H9 (cell line): ENCODE data around the gene OPHN1. TPM values are rescaled to one million over a fixed set of nuclear protein-coding genes. Genes with fewer than 3 reads are reported as not detected.

ENCODE experiments used
- DNase-seq: peaks from one replicate; pipeline ENCODE4 v3.0.0-alpha.2; 2017
- H2AFZ ChIP-seq: one replicate; pipeline ENCODE4 v1.6.1; 2013; ENCODE audit warnings: mild to moderate bottlenecking, low read length, control low read depth, moderate library complexity
- H2AK5ac ChIP-seq: 2 replicates; pipeline ENCODE4 v1.6.1; 2013; ENCODE audit warnings: low read length, control low read depth, mixed read lengths; ENCODE audit not compliant: insufficient read length
- H2BK120ac ChIP-seq: one replicate; pipeline ENCODE4 v1.6.1; 2013; ENCODE audit warnings: low read depth, mild to moderate bottlenecking, low read length, control low read depth, inconsistent platforms; ENCODE audit not compliant: poor library complexity, severe bottlenecking
- H2BK12ac ChIP-seq: 2 replicates; pipeline ENCODE4 v1.6.1; 2013; ENCODE audit warnings: low read length, control low read depth, mixed read lengths, low read depth; ENCODE audit not compliant: insufficient read length
- H2BK15ac ChIP-seq: 2 replicates; pipeline ENCODE4 v1.6.1; 2013; ENCODE audit warnings: low read depth, low read length, control low read depth
- H2BK20ac ChIP-seq: one replicate; pipeline ENCODE4 v1.6.1; 2013; ENCODE audit warnings: low read depth, mild to moderate bottlenecking, low read length, control low read depth, inconsistent platforms; ENCODE audit not compliant: poor library complexity, severe bottlenecking
- H2BK5ac ChIP-seq: 2 replicates; pipeline ENCODE4 v1.6.1; 2013; ENCODE audit warnings: low read length, control low read depth, mixed read lengths; ENCODE audit not compliant: insufficient read length
- H3K14ac ChIP-seq: 2 replicates; pipeline ENCODE4 v1.6.1; 2013; ENCODE audit warnings: low read length, control low read depth; ENCODE audit not compliant: insufficient read depth
- H3K18ac ChIP-seq: 2 replicates; pipeline ENCODE4 v1.6.1; 2013; ENCODE audit warnings: low read depth, mild to moderate bottlenecking, mixed read lengths, low read length, control low read depth; ENCODE audit not compliant: insufficient read length
- H3K23ac ChIP-seq: 2 replicates; pipeline ENCODE4 v1.6.1; 2013; ENCODE audit warnings: low read length, control low read depth, mixed read lengths, low read depth; ENCODE audit not compliant: insufficient read length
- H3K23me2 ChIP-seq: 2 replicates; pipeline ENCODE4 v1.6.1; 2013; ENCODE audit warnings: low read depth, mild to moderate bottlenecking, mixed read lengths, low read length, control low read depth; ENCODE audit not compliant: insufficient read length, poor library complexity, severe bottlenecking
- H3K27ac ChIP-seq: 2 replicates; pipeline ENCODE4 v1.5.1; 2013; ENCODE audit warnings: low read length, control low read depth, mixed read lengths, low read depth; ENCODE audit not compliant: insufficient read length
- H3K27me3 ChIP-seq: 2 replicates; pipeline ENCODE4 v1.6.1; 2013; ENCODE audit warnings: low read length, control low read depth, inconsistent platforms; ENCODE audit not compliant: insufficient read depth
- H3K4ac ChIP-seq: 2 replicates; pipeline ENCODE4 v1.6.1; 2013; ENCODE audit warnings: low read depth, mild to moderate bottlenecking, control low read depth, inconsistent platforms, low read length, moderate library complexity
- H3K4me1 ChIP-seq: 2 replicates; pipeline ENCODE4 v1.6.1; 2013; ENCODE audit warnings: low read length, control low read depth, inconsistent platforms; ENCODE audit not compliant: insufficient read depth
- H3K4me2 ChIP-seq: 2 replicates; pipeline ENCODE4 v1.6.1; 2013; ENCODE audit warnings: low read length, control low read depth, mixed read lengths; ENCODE audit not compliant: insufficient read length, insufficient read depth
- H3K56ac ChIP-seq: 2 replicates; pipeline ENCODE4 v1.6.1; 2013; ENCODE audit warnings: low read depth, mild to moderate bottlenecking, mixed read lengths, low read length, control low read depth; ENCODE audit not compliant: insufficient read length
- H3K79me1 ChIP-seq: 2 replicates; pipeline ENCODE4 v1.6.1; 2013; ENCODE audit warnings: low read depth, mild to moderate bottlenecking, moderate library complexity, low read length, control low read depth, inconsistent platforms; ENCODE audit not compliant: insufficient read depth, poor library complexity, severe bottlenecking
- H3K79me2 ChIP-seq: 2 replicates; pipeline ENCODE4 v1.6.1; 2013; ENCODE audit warnings: low read length, control low read depth, inconsistent platforms; ENCODE audit not compliant: insufficient read depth
- H3K9ac ChIP-seq: 2 replicates; pipeline ENCODE4 v1.6.1; 2013; ENCODE audit warnings: low read length, control low read depth, mixed read lengths; ENCODE audit not compliant: insufficient read length; ENCODE audit errors: extremely low read depth
- H3K9me3 ChIP-seq: one replicate; pipeline ENCODE4 v1.6.1; 2013; ENCODE audit warnings: low read depth, low read length, inconsistent platforms; ENCODE audit not compliant: control insufficient read depth
- H3T11ph ChIP-seq: one replicate; pipeline ENCODE4 v1.6.1; 2013; ENCODE audit warnings: mild to moderate bottlenecking, low read length, control low read depth, inconsistent platforms
- H4K20me1 ChIP-seq: one replicate; pipeline ENCODE4 v1.6.1; 2013; ENCODE audit not compliant: control insufficient read depth, insufficient read length, insufficient read depth
- H4K5ac ChIP-seq: 2 replicates; pipeline ENCODE4 v1.6.1; 2013; ENCODE audit warnings: low read depth, mild to moderate bottlenecking, mixed read lengths, low read length, control low read depth; ENCODE audit not compliant: insufficient read length
- H4K8ac ChIP-seq: replicated peaks from 2 replicates; pipeline ENCODE4 v1.6.1; 2013; ENCODE audit warnings: low read length, control low read depth, mixed read lengths, low read depth; ENCODE audit not compliant: insufficient read length
- H4K91ac ChIP-seq: 2 replicates; pipeline ENCODE4 v1.6.1; 2013; ENCODE audit warnings: low read depth, mild to moderate bottlenecking, moderate library complexity, mixed read lengths, low read length, control low read depth; ENCODE audit not compliant: insufficient read length
- H3K27ac Mint-ChIP-seq, 3 experiments: 2 replicates in 2 of 3; 3 replicates in 1 of 3; pipeline ENCODE4 v1.8.0; 2020 to 2021; ENCODE audit warnings: mixed read lengths in 3 of 3, mild to moderate bottlenecking in 1 of 3, moderate library complexity in 1 of 3
- H3K27me3 Mint-ChIP-seq: 2 replicates; pipeline ENCODE4 v1.8.0; 2021; ENCODE audit warnings: low read depth, mild to moderate bottlenecking, moderate library complexity, mixed read lengths
- H3K36me3 Mint-ChIP-seq, 3 experiments: 2 replicates in 2 of 3; 3 replicates in 1 of 3; pipeline ENCODE4 v1.8.0; 2020 to 2021; ENCODE audit warnings: low read depth in 3 of 3, mixed read lengths in 3 of 3; ENCODE audit not compliant: insufficient read depth in 1 of 3
- H3K4me1 Mint-ChIP-seq, 2 experiments: 2 replicates each; pipeline ENCODE4 v1.8.0; 2020; ENCODE audit warnings: mixed read lengths in 2 of 2
- H3K4me3 Mint-ChIP-seq, 2 experiments: 2 replicates in 1 of 2; 3 replicates in 1 of 2; pipeline ENCODE4 v1.8.0; 2020 to 2021; ENCODE audit warnings: mild to moderate bottlenecking in 2 of 2, mixed read lengths in 2 of 2, moderate library complexity in 1 of 2
- H3K9me3 Mint-ChIP-seq, 2 experiments: 2 replicates in 1 of 2; 3 replicates in 1 of 2; pipeline ENCODE4 v1.8.0; 2020; ENCODE audit warnings: mild to moderate bottlenecking in 2 of 2, mixed read lengths in 2 of 2, moderate library complexity in 1 of 2
- CTCF ChIP-seq: fragments of 200-600 bp; sonication (generic); conservative IDR thresholded peaks from 3 replicates; pipeline ENCODE4 v1.8.0; 2021; ENCODE audit warnings: antibody characterized with exemption, mild to moderate bottlenecking
- WGBS: extraction: QIAGEN DNeasy Blood & Tissue Kit; methylation state at CpG from one replicate; pipeline ENCODE4 v1.1.7; 2013; ENCODE audit warnings: missing lambda C conversion rate, low lambda C conversion rate, mixed read lengths; ENCODE audit not compliant: insufficient read length; ENCODE audit errors: extremely low coverage; 5-methylcytosine and 5-hydroxymethylcytosine counted together
- total RNA-seq: library from RNA; stranded (reverse); gene quantifications from 2 replicates; pipeline ENCODE4 v1.2.1, GENCODE V29; 2021

OPHN1 gene
- total RNA-seq, 1 experiment from 2014 or later: 1.5 TPM

- no peaks in the 10 kb centered on the region for H3K27me3 Mint-ChIP-seq
- no peak overlapping the region for H3K18ac ChIP-seq
- no peak overlapping the region for H4K8ac ChIP-seq
- H3K4me1 Mint-ChIP-seq: no peaks in the 10 kb centered on the region
- H2AK5ac ChIP-seq: no peak overlapping the region
- H3K27ac Mint-ChIP-seq: no peak overlapping the region
- no peak overlapping the region for H3T11ph ChIP-seq
- H2BK20ac ChIP-seq: no peak overlapping the region
- no peaks in the 10 kb centered on the region for H3K79me1 ChIP-seq
- H3K23ac ChIP-seq: no peak overlapping the region
- no peak overlapping the region for H2BK5ac ChIP-seq
- H2BK15ac ChIP-seq: no peak overlapping the region
- no peak for DNase-seq
- H3K36me3 Mint-ChIP-seq: no peaks in the 10 kb centered on the region; a peak in 1 of 7 replicates
- no peak overlapping the region for H4K5ac ChIP-seq
- no peak overlapping the region for H2AFZ ChIP-seq
- TF ChIP-seq CTCF: no peak
- H3K4me3 Mint-ChIP-seq: no peak overlapping the region
- H3K9ac ChIP-seq: no peak overlapping the region
- H3K27me3 ChIP-seq: no peaks in the 10 kb centered on the region
- H4K20me1 ChIP-seq: no peaks in the 10 kb centered on the region
- no peaks in the 10 kb centered on the region for H3K23me2 ChIP-seq
- H3K56ac ChIP-seq: no peak overlapping the region
- H2BK120ac ChIP-seq: no peak overlapping the region
- no peaks in the 10 kb centered on the region for H3K79me2 ChIP-seq
- peaks cover 34% of the 10 kb centered on the region for H3K9me3 ChIP-seq
- no CpG with 5 or more reads among the region's 2 CpGs for WGBS
- no peak overlapping the region for H3K14ac ChIP-seq
- no peak overlapping the region for H2BK12ac ChIP-seq
- H4K91ac ChIP-seq: no peak overlapping the region
- no peaks in the 10 kb centered on the region for H3K4me1 ChIP-seq
- H3K27ac ChIP-seq: no peak overlapping the region
- H3K4me2 ChIP-seq: no peak overlapping the region
- no peak overlapping the region for H3K4ac ChIP-seq
- H3K9me3 Mint-ChIP-seq: peaks cover 57 to 61% of the 10 kb centered on the region in 2 experiments
These were observed 180.6 kb downstream of the OPHN1 start for GRCh38 chrX:68252664-68253063.
